GM23338 (cell line): ENCODE measurements around the gene LRRC8B. TPM values are rescaled to one million over a fixed set of nuclear protein-coding genes. Genes with fewer than 3 reads are reported as not detected.

Experiments used
- ATAC-seq: fragments of 200-7000 bp; cut with Tn5 transposase; 3 replicates; pipeline ENCODE4 v1.9.1; 2020
- DNase-seq: peaks from one replicate; pipeline ENCODE4 v3.0.0-alpha.2; 2015; ENCODE audit warnings: low spot score
- H2AFZ ChIP-seq: fragments of 200-600 bp; sonication (generic); 2 replicates; pipeline ENCODE4 v1.8.0; 2016; ENCODE audit warnings: antibody characterized with exemption, mild to moderate bottlenecking, moderate library complexity
- H3F3A ChIP-seq: fragments of 200-600 bp; sonication (generic); replicated peaks from 2 replicates; pipeline ENCODE4 v1.8.0; 2017; ENCODE audit warnings: antibody characterized with exemption, mixed run types, low read depth
- H3K27ac ChIP-seq: fragments of 200-600 bp; sonication (generic); 2 replicates; pipeline ENCODE4 v1.6.1; 2016; ENCODE audit warnings: low read depth
- H3K27me3 ChIP-seq: fragments of 200-600 bp; sonication (generic); 2 replicates; pipeline ENCODE4 v1.8.0; 2016; ENCODE audit warnings: mild to moderate bottlenecking, mixed run types, moderate library complexity; ENCODE audit not compliant: insufficient read depth
- H3K36me3 ChIP-seq: fragments of 200-600 bp; sonication (generic); 2 replicates; pipeline ENCODE4 v1.8.0; 2016; ENCODE audit warnings: mild to moderate bottlenecking; ENCODE audit not compliant: insufficient read depth
- H3K4me1 ChIP-seq: fragments of 200-600 bp; sonication (generic); 2 replicates; pipeline ENCODE4 v1.8.0; 2016; ENCODE audit warnings: mild to moderate bottlenecking, moderate library complexity; ENCODE audit not compliant: insufficient read depth
- H3K4me2 ChIP-seq: fragments of 200-600 bp; sonication (generic); 2 replicates; pipeline ENCODE4 v1.7.1; 2017; ENCODE audit warnings: mixed run types
- H3K4me3 ChIP-seq: fragments of 200-600 bp; sonication (generic); 2 replicates; pipeline ENCODE4 v1.6.1; 2016; ENCODE audit warnings: mixed run types
- H3K79me2 ChIP-seq: fragments of 200-600 bp; sonication (generic); replicated peaks from 2 replicates; pipeline ENCODE4 v1.8.0; 2017; ENCODE audit warnings: mild to moderate bottlenecking; ENCODE audit not compliant: insufficient read depth
- H3K9me2 ChIP-seq: fragments of 200-600 bp; sonication (generic); 2 replicates; pipeline ENCODE4 v1.8.0; 2017; ENCODE audit not compliant: insufficient read depth
- H4K20me1 ChIP-seq: fragments of 200-600 bp; sonication (generic); replicated peaks from 2 replicates; pipeline ENCODE4 v1.8.0; 2017; ENCODE audit warnings: mild to moderate bottlenecking; ENCODE audit not compliant: insufficient read depth
- H3K27ac Mint-ChIP-seq: 2 replicates; pipeline ENCODE4 v1.8.0; 2020; ENCODE audit warnings: inconsistent platforms, mild to moderate bottlenecking, moderate library complexity, mixed read lengths
- H3K27me3 Mint-ChIP-seq: 3 replicates; pipeline ENCODE4 v1.8.0; 2022; ENCODE audit warnings: low read depth, mild to moderate bottlenecking, moderate library complexity, mixed read lengths, inconsistent platforms; ENCODE audit not compliant: insufficient read depth, poor library complexity
- H3K36me3 Mint-ChIP-seq: 3 replicates; pipeline ENCODE4 v1.8.0; 2021; ENCODE audit warnings: low read depth, mild to moderate bottlenecking, inconsistent platforms, moderate library complexity, mixed read lengths
- H3K4me1 Mint-ChIP-seq: 3 replicates; pipeline ENCODE4 v1.8.0; 2020; ENCODE audit warnings: mild to moderate bottlenecking, inconsistent platforms, mixed read lengths
- H3K4me3 Mint-ChIP-seq: 3 replicates; pipeline ENCODE4 v1.8.0; 2021; ENCODE audit warnings: moderate library complexity, mild to moderate bottlenecking, inconsistent platforms, mixed read lengths
- H3K9me3 Mint-ChIP-seq: 3 replicates; pipeline ENCODE4 v1.8.0; 2020; ENCODE audit warnings: moderate library complexity, mild to moderate bottlenecking, inconsistent platforms, mixed read lengths
- CREB1 ChIP-seq: fragments of 250-450 bp; sonication (Bioruptor Pico); IDR thresholded peaks from 2 replicates; pipeline ENCODE4 v1.5.0; 2020; ENCODE audit warnings: low read depth, mild to moderate bottlenecking, moderate library complexity
- EZH2phosphoT487 ChIP-seq: fragments of 200-600 bp; sonication (generic); IDR thresholded peaks from one replicate; pipeline ENCODE4 v1.8.1; 2018; ENCODE audit warnings: antibody characterized with exemption; ENCODE audit not compliant: unreplicated experiment
- NANOG ChIP-seq: IDR thresholded peaks from 2 replicates; pipeline ENCODE4 v1.6.1; 2016; ENCODE audit warnings: antibody characterized with exemption, borderline replicate concordance
- POLR2AphosphoS5 ChIP-seq: IDR thresholded peaks from 2 replicates; pipeline ENCODE4 v1.6.1; 2016; ENCODE audit warnings: antibody characterized with exemption, low read depth
- STAT1 ChIP-seq: IDR thresholded peaks from one replicate; pipeline ENCODE4 v1.6.1; 2016; ENCODE audit warnings: antibody characterized with exemption; ENCODE audit not compliant: unreplicated experiment
- ZNF331 ChIP-seq: fragments of 250-450 bp; sonication (Bioruptor Pico); IDR thresholded peaks from 2 replicates; pipeline ENCODE4 v1.5.0; 2020; ENCODE audit warnings: low read depth, mild to moderate bottlenecking, moderate library complexity
- polyA plus RNA-seq: library from polyadenylated mRNA; unstranded; fragments of >200 nt; fragmentation: Nextera tagmentation; extraction: Ambion mirVana; gene quantifications from 2 replicates; pipeline ENCODE4 v1.2.1, GENCODE V29; 2016
- total RNA-seq: library from RNA; depleted of rRNA; stranded (reverse); fragments of >200 nt; shearing (Covaris generic); gene quantifications from 2 replicates; pipeline ENCODE4 v1.2.3, GENCODE V29; 2014
- TF ChIP-seq, protein P1 (sequence below): fragments of 250-450 bp; sonication (Bioruptor Pico); IDR thresholded peaks from 2 replicates; pipeline ENCODE4 v1.5.0; 2020; ENCODE audit warnings: mild to moderate bottlenecking, moderate library complexity
- TF ChIP-seq, protein P2 (sequence below), 2 experiments: fragments of 200-600 bp in 1 of 2; sonication (generic) in 1 of 2; conservative IDR thresholded peaks; 2 replicates each; pipeline versions ENCODE4 v1.5.1 to v1.6.1; 2016 to 2017; ENCODE audit warnings: antibody characterized with exemption in 2 of 2, low read depth in 2 of 2, mild to moderate bottlenecking in 2 of 2, moderate library complexity in 1 of 2
- TF ChIP-seq, protein P3 (sequence below): IDR thresholded peaks from one replicate; pipeline ENCODE4 v1.6.1; 2018; ENCODE audit warnings: antibody characterized with exemption; ENCODE audit not compliant: unreplicated experiment

Gene LRRC8B
- total and polyA plus RNA-seq, 2 experiments from 2014 or later, result 9.0 to 26.5 TPM

DNA sequence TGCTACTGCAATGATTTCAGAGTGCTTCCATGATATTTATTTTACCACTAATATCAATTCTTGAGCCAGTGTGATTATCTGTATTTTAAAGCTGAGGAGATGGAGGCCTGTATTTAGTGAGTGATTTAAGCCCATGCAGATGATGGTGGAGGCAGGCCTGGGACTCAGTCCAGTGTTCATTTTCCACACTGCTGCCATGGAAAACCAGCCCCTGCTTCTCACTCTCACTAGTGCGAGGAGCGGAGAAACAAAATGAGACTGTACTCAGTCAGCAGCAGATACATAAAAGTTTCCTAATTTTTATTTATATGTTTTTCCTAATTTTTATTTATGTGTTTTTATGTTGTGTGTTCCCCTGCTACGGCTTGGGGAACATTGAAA is 32.8 kb downstream of the LRRC8B start:
- Histone ChIP-seq H3K36me3 (no peaks in the 10 kb centered on the region), H3K4me1 (peaks cover 25% of the 10 kb centered on the region), H3K9me2 (no peaks in the 10 kb centered on the region), H3K27me3 (no peaks in the 10 kb centered on the region), H2AFZ (no peak overlapping the region), H4K20me1 (peaks cover 3% of the 10 kb centered on the region), H3K4me2 (no peak overlapping the region), H3F3A (no peaks in the 10 kb centered on the region), H3K4me3 (no peak overlapping the region), H3K79me2 (peaks cover 26% of the 10 kb centered on the region), H3K27ac (peak overlapping the region; percentile 26; the same call in 1 of the 2 replicates)
- H3K9me3 Mint-ChIP-seq, result peaks cover 6% of the 10 kb centered on the region; the same call in 2 of the 3 replicates
- H3K27ac Mint-ChIP-seq, result no peak overlapping the region
- peaks cover 26% of the 10 kb centered on the region for H3K36me3 Mint-ChIP-seq
- no peaks in the 10 kb centered on the region for H3K27me3 Mint-ChIP-seq
- ATAC-seq (no peak), DNase-seq (no peak)
- TF ChIP-seq, protein P1, sequence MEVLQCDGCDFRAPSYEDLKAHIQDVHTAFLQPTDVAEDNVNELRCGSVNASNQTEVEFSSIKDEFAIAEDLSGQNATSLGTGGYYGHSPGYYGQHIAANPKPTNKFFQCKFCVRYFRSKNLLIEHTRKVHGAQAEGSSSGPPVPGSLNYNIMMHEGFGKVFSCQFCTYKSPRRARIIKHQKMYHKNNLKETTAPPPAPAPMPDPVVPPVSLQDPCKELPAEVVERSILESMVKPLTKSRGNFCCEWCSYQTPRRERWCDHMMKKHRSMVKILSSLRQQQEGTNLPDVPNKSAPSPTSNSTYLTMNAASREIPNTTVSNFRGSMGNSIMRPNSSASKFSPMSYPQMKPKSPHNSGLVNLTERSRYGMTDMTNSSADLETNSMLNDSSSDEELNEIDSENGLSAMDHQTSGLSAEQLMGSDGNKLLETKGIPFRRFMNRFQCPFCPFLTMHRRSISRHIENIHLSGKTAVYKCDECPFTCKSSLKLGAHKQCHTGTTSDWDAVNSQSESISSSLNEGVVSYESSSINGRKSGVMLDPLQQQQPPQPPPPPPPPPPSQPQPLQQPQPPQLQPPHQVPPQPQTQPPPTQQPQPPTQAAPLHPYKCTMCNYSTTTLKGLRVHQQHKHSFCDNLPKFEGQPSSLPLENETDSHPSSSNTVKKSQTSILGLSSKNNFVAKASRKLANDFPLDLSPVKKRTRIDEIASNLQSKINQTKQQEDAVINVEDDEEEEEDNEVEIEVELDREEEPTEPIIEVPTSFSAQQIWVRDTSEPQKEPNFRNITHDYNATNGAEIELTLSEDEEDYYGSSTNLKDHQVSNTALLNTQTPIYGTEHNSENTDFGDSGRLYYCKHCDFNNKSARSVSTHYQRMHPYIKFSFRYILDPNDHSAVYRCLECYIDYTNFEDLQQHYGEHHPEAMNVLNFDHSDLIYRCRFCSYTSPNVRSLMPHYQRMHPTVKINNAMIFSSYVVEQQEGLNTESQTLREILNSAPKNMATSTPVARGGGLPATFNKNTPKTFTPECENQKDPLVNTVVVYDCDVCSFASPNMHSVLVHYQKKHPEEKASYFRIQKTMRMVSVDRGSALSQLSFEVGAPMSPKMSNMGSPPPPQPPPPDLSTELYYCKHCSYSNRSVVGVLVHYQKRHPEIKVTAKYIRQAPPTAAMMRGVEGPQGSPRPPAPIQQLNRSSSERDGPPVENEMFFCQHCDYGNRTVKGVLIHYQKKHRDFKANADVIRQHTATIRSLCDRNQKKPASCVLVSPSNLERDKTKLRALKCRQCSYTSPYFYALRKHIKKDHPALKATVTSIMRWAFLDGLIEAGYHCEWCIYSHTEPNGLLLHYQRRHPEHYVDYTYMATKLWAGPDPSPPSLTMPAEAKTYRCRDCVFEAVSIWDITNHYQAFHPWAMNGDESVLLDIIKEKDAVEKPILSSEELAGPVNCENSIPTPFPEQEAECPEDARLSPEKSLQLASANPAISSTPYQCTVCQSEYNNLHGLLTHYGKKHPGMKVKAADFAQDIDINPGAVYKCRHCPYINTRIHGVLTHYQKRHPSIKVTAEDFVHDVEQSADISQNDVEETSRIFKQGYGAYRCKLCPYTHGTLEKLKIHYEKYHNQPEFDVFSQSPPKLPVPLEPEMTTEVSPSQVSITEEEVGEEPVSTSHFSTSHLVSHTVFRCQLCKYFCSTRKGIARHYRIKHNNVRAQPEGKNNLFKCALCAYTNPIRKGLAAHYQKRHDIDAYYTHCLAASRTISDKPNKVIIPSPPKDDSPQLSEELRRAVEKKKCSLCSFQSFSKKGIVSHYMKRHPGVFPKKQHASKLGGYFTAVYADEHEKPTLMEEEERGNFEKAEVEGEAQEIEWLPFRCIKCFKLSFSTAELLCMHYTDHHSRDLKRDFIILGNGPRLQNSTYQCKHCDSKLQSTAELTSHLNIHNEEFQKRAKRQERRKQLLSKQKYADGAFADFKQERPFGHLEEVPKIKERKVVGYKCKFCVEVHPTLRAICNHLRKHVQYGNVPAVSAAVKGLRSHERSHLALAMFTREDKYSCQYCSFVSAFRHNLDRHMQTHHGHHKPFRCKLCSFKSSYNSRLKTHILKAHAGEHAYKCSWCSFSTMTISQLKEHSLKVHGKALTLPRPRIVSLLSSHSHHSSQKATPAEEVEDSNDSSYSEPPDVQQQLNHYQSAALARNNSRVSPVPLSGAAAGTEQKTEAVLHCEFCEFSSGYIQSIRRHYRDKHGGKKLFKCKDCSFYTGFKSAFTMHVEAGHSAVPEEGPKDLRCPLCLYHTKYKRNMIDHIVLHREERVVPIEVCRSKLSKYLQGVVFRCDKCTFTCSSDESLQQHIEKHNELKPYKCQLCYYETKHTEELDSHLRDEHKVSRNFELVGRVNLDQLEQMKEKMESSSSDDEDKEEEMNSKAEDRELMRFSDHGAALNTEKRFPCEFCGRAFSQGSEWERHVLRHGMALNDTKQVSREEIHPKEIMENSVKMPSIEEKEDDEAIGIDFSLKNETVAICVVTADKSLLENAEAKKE (CRISPR knock-in tag), result no peak
- TF ChIP-seq NANOG, result no peak
- TF ChIP-seq ZNF331 (CRISPR knock-in tag), result no peak
- TF ChIP-seq, protein P2, sequence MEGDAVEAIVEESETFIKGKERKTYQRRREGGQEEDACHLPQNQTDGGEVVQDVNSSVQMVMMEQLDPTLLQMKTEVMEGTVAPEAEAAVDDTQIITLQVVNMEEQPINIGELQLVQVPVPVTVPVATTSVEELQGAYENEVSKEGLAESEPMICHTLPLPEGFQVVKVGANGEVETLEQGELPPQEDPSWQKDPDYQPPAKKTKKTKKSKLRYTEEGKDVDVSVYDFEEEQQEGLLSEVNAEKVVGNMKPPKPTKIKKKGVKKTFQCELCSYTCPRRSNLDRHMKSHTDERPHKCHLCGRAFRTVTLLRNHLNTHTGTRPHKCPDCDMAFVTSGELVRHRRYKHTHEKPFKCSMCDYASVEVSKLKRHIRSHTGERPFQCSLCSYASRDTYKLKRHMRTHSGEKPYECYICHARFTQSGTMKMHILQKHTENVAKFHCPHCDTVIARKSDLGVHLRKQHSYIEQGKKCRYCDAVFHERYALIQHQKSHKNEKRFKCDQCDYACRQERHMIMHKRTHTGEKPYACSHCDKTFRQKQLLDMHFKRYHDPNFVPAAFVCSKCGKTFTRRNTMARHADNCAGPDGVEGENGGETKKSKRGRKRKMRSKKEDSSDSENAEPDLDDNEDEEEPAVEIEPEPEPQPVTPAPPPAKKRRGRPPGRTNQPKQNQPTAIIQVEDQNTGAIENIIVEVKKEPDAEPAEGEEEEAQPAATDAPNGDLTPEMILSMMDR (conservative IDR thresholded peaks at IDR 0.05; ENCODE audit: low read depth in 2 of 2), result no peak
- TF ChIP-seq, protein P3, sequence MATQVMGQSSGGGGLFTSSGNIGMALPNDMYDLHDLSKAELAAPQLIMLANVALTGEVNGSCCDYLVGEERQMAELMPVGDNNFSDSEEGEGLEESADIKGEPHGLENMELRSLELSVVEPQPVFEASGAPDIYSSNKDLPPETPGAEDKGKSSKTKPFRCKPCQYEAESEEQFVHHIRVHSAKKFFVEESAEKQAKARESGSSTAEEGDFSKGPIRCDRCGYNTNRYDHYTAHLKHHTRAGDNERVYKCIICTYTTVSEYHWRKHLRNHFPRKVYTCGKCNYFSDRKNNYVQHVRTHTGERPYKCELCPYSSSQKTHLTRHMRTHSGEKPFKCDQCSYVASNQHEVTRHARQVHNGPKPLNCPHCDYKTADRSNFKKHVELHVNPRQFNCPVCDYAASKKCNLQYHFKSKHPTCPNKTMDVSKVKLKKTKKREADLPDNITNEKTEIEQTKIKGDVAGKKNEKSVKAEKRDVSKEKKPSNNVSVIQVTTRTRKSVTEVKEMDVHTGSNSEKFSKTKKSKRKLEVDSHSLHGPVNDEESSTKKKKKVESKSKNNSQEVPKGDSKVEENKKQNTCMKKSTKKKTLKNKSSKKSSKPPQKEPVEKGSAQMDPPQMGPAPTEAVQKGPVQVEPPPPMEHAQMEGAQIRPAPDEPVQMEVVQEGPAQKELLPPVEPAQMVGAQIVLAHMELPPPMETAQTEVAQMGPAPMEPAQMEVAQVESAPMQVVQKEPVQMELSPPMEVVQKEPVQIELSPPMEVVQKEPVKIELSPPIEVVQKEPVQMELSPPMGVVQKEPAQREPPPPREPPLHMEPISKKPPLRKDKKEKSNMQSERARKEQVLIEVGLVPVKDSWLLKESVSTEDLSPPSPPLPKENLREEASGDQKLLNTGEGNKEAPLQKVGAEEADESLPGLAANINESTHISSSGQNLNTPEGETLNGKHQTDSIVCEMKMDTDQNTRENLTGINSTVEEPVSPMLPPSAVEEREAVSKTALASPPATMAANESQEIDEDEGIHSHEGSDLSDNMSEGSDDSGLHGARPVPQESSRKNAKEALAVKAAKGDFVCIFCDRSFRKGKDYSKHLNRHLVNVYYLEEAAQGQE, result no peak
- no peak for TF ChIP-seq CREB1 (CRISPR knock-in tag)
- no peak for TF ChIP-seq POLR2AphosphoS5
- no peak for TF ChIP-seq EZH2phosphoT487
- no peak for TF ChIP-seq STAT1
- H3K4me1 Mint-ChIP-seq, result peaks cover 29% of the 10 kb centered on the region
- H3K4me3 Mint-ChIP-seq, result no peak overlapping the region
